HG03108 (cell line): ENCODE results near the gene ADARB2.

ENCODE experiments used
- ATAC-seq: cut with Tn5 transposase; IDR thresholded peaks from one replicate; pipeline ENCODE4 v1.9.1; 2021; ENCODE audit warnings: moderate library complexity; ENCODE audit not compliant: unreplicated experiment

The ADARB2 gene

GRCh38 chr10:1154531-1155295, 582.6 kb downstream of the ADARB2 start:
- ATAC-seq, result no peak

GRCh38 chr10:1153805-1154351, 583.4 kb downstream of the ADARB2 start:
- no peak for ATAC-seq

- no peak for ATAC-seq
Measured at GRCh38 chr10:1153251-1153763, 584.0 kb downstream of the ADARB2 start.

GRCh38 chr10:1152386-1153250, 584.7 kb downstream of the ADARB2 start:
- ATAC-seq, result no peak

- ATAC-seq, result no peak
Measured at GRCh38 chr10:1151076-1152033, 586.0 kb downstream of the ADARB2 start.

GRCh38 chr10:1150638-1150955, 586.7 kb downstream of the ADARB2 start:
- no peak for ATAC-seq

GRCh38 chr10:1149793-1150637, 587.3 kb downstream of the ADARB2 start:
- no peak for ATAC-seq

GRCh38 chr10:1148855-1149605, 588.3 kb downstream of the ADARB2 start:
- ATAC-seq, result no peak

GRCh38 chr10:1147810-1148209, 589.5 kb downstream of the ADARB2 start:
- no peak for ATAC-seq

GRCh38 chr10:1142596-1142995, 594.7 kb downstream of the ADARB2 start:
- ATAC-seq, result no peak

GRCh38 chr10:1141701-1142100, 595.6 kb downstream of the ADARB2 start:
- ATAC-seq, result no peak

GRCh38 chr10:1141261-1141660, 596.1 kb downstream of the ADARB2 start:
- ATAC-seq, result no peak

- ATAC-seq, result no peak
Measured at GRCh38 chr10:1138529-1138928, 598.8 kb downstream of the ADARB2 start.

GRCh38 chr10:1137499-1138163, 599.7 kb downstream of the ADARB2 start:
- ATAC-seq, result no peak

GRCh38 chr10:1136268-1136667, 601.1 kb downstream of the ADARB2 start:
- ATAC-seq, result no peak

GRCh38 chr10:1134156-1134555, 603.2 kb downstream of the ADARB2 start:
- ATAC-seq, result no peak

GRCh38 chr10:1133495-1134045, 603.8 kb downstream of the ADARB2 start:
- no peak for ATAC-seq

GRCh38 chr10:1132584-1132983, 604.7 kb downstream of the ADARB2 start:
- no peak for ATAC-seq
